CD4-positive, alpha-beta T cell treated with Interferon alpha-2 for 1 hour (primary cell): ENCODE data around the gene TTC7B.

Experiments
- DNase-seq, 2 donors: peaks; one replicate each; pipeline ENCODE4 v3.0.0-alpha.2; 2020 to 2022

TTC7B gene

DNA sequence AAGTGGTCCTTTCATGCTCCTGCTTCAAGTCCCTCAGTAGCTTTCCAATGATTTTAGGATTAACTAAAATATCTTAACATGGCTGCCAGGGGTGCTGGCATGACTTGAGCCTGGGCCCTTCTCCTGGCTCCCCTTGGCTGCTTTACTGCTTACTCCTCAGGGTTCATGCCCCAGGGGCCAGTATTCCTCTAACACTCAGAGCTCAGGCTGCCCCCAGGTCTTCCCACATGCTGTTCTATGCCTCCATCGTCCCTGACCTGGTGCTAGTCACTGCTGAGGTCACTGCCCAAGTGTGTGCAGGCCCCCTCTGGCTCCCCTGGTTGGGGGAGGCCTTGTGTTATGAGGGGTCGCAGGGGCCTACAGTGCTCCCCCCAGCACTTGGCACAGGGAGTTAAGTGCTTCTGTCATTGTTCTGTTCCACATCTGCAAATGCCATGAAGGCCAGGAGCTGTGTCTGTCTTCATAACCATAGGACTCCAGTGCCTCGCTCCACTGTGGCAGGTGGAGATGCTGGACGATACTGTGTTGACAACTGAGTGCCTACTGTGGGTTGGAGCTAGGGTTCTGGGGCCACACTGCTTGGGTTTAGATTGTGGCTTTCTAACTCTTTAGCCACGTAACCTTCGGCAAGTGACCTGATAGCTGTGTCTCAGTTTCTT lies 228.8 kb downstream of the TTC7B start:
- no peak for DNase-seq

GRCh38 chr14:90585106-90585505 lies 231.1 kb downstream of the TTC7B start:
- no peak for DNase-seq

DNA sequence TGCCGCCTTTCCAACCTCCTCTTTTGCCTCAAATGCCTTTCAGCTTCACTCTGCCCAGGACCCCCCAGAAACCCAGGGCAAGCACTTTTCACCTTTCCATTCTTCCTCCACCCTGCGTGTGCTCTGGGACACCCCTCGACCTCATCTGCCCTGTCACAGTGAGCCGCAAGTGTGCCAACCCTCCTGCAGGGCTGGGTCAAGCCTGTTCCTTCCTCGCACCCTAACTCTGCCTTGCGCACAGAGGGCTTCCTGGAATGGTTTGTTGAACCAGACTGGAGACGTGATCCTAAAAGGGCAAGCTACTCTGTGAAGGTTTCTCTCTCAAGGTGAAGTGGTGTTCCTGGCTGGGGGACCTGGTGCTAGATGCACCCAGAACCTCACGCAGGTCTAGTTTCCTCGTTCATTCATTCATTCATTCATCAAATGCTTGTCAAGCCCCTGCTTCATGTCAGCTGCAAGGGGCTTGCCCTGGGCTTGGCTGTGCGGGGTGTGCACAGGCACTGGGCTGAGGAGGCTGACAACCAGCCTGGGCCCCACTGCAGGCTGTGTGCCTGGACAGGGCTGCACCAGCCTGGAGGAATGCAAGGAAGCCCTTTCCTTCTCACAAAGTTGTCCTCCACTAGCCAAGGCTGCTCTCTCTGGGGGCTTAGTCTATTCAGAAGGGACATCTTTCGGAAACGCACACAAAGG lies 232.2 kb downstream of the TTC7B start:
- DNase-seq = no peak

DNA sequence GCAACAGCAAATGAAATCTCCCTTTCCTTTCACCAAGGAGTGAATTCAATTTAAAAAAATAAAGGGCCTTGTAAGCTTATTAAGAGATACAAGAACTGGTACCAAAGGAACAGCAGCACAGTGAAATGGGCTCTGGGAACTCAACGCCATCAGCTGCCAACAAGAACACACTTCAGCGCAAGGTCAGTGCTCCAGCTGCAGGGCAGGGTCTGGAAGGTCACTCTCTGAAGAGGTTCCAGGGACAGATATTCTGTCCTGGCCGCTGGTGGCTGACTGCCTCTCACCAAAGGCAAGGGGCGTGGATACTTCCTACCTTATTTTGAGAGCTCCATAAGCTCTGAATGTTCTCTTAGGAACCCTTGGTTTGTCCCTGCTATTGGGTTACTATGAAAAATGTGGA lies 232.8 kb downstream of the TTC7B start:
- DNase-seq = no peak

DNA sequence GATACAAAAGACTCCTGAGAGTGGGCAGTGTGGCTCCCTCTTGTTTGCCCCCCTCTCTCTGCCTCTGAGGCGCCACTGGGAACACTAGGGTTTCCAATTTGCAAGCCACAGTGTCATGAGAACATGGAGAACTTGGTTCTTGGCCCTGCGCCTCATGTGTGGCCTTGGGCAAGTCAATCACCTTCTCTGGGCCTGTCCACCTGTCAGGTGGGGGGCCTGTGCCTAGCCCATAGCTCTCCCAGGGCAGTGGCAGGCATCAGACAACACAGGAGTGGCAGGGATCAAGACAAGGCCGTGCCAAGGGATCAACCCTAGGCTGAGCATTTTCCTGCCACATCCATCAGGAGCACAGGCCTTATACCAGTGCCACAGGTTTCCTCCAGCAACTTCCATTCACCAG lies 234.1 kb downstream of the TTC7B start:
- DNase-seq = no peak

DNA sequence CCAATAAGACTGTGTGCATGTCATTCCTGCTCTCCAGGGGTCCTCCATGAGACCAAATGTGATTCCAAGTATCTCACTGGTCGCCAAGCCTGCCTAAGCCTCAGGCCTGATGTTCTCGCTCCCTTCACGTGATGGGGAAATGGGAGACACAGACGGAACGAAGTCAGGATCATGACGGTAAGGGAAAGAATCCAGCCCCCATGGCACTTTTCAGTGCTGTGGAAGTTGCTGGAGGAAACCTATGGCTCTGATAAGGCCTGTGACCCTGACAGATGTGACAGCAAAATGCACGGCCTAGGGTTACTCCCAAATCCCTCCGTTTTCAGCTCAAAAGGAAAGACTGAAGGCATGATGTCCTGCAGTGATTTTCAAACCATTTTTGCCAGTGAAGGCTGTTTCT lies 234.5 kb downstream of the TTC7B start:
- no peak for DNase-seq

GRCh38 chr14:90580377-90581335 lies 235.6 kb downstream of the TTC7B start:
- no peak for DNase-seq

- no peak for DNase-seq
Observed at GRCh38 chr14:90579816-90580215, 236.4 kb downstream of the TTC7B start.

DNA sequence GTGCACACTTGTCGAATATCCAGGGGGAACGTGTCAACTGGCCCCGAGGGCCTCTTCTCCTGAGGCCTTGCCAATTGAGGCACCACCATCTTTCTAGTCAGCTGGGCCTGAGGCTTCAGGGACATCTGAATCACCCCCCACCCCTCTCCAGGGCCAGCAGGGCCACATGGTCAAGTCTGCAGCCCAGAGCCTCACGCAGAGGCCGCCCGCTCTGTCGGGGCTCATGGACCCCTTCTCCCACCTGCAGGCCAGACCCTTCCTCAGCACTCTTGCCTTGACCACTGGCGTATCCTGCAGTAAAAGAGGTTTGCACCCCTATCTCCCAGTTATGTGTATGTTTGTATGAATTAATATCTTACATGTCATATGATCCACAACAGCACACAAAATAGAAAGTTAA lies 237.1 kb downstream of the TTC7B start:
- DNase-seq = no peak

GRCh38 chr14:90578283-90578985 lies 237.8 kb downstream of the TTC7B start:
- DNase-seq = no peak

DNA sequence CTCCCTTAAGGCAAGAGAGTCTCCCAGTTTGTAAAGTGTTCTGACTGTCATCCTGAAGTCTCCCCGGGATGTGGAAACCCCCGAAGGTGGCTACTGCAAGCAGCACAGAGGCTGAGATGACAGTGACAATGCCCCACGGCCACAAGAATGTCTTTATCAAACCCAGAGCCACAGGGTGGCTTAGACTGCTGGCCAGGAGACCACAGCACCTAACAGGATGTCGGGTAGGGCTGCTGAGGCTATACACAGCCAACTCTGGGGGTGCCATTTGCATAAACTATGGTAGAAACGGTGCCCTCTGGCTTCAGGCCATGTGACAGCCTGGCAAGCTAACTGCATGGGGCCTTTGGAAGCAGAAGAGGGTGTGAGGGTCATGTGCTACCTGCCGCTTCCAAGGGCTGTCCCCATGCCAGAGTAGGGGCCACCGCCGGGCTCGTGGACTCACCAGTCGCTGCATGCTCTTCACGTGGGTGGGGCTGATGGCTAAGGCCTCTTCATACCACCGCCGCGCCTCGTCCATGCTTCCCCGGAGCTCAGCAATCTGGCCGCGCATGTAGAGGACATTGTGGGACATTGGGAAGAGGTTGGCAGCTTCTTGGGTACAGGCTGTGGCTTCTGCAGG lies 238.5 kb downstream of the TTC7B start:
- no peak for DNase-seq

- DNase-seq = no peak
Observed at GRCh38 chr14:90576981-90577660, 239.1 kb downstream of the TTC7B start.

GRCh38 chr14:90576581-90576980 lies 239.6 kb downstream of the TTC7B start:
- no peak for DNase-seq

DNA sequence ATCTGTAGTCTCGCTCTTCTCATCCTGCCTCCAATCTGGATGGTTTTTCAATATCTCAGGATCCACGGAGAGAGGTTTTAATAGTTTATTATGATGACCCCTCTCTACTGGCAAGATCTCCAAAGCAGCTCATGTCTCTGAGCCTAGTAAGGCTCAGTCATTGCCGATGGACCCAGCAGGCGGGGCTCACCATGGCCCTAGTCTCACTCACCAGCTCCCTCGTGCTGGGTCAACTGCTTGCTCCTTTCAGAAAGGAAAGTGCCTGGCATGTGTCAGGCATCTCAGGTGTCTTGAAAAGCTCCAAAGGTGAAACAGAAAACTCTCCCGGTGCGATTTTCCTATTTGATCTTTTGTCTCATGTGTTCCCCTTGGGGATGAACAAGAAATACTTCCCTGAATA lies 240.4 kb downstream of the TTC7B start:
- no peak for DNase-seq

DNA sequence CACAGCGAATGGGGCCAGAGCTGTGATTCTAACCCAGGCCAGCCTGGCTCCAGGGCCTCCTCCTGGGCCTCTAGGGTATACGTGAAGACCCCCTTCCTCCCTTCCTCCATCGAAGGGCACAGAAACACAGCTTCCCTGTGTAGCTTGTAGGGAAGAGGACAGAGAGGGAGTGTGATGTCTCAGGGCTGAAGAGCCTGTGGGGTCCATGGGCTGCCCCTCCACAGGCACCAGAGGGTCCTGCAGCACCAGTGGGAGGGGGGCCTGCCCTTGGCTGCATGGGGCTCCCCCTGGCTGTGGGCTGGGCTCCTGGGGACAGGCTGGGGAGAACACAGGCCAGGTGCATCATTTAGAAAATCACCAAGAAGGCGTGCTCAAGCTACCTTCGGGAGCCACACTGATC lies 240.9 kb downstream of the TTC7B start:
- no peak for DNase-seq

DNA sequence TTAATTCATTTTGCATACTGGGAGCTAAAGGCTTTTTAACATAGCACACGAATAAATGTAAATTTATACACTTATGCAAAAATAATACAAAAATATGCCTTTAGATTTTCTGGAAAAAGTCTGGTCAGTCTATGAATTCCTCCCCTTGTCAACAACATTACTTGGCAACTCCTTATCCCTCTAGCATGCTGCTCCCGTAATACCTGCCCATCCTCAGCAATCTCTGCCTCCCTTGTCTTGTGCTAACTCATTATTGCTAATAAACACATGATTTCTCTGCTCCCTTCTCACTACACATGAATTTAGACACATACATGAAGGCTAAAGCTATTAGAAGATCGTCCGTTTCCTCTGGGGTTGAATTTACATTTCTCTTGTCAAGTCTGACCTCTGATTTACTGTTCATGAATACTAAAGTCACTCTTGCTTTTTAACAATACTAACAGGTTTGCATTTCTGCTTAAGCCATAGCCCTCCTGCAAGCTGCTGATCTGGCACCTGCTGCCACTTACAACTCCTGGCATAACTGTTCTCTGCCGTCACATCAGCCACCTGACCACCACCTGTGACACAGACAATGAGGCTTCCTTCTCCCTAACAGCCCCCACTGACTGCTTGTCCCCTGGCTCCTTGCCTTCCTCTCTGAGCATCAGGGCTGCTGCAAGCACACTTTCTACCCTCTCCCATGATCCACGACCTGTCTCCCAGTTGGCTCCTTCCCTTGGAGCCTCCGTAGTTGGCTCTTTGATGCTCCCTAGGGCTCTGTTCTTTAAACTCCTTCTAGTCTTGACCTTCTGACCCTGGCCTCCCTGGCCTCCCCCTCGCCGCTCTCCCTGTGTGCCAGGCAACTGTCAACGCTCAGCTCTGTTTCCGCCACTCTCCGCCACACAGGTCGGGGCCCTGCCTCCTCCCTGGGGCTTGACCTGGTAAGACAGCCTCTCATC lies 241.8 kb downstream of the TTC7B start:
- DNase-seq = no peak

- DNase-seq = no peak
Observed at GRCh38 chr14:90573385-90574105, 242.7 kb downstream of the TTC7B start.

DNA sequence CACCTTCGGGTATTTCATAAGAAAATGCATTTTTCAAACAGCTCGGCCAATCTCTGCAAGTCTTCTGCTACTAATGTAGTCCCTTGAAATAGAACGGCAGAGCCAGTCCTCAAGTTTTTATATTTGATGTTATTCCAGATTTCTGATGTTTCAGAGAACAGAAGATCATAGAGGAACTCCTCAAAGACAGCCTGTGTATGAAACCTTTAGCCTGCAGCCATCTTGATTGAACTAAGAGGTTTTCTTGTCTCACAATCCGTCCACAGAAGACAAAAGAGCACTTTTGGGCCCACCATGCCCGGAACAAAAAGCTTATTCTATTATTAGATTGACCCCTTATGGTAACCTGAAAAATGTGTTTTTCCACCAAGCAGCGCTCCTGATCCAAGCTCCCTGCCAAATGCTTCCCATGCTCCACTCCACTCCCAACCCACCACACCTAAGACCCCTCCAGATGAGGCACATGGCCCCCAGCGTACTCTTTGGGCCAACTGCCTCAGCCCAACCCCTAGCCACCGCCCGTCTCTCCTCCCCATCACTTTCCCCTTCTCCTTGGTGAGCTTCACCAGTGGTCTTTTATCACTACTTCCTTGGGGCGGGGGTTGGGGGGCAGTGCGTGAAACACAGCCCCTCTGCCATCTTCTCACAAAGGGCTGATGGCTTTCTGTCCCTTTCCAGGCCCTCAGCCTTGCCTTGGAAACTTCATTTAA lies 243.6 kb downstream of the TTC7B start:
- DNase-seq = no peak
